G401 (cell line): Measurements from ENCODE around the gene NTRK2. TPM values are rescaled to one million over a fixed set of nuclear protein-coding genes. Genes with fewer than 3 reads are reported as not detected.
A peak's percentile ranks its signal among the peaks of the same experiment; 100 is the strongest.

Experiments
- DNase-seq: peaks from one replicate; pipeline ENCODE4 v3.0.0-alpha.2; 2015; ENCODE audit warnings: low spot score
- in situ Hi-C: cut with HindIII; loops from 2 replicates; pipeline ENCODE4 v1.10.0; 2016; ENCODE audit warnings: low sequenced_read_pairs, mixed read lengths
- total RNA-seq: library from RNA; depleted of rRNA; stranded (reverse); fragments of >200 nt; shearing (Covaris generic); gene quantifications from 2 replicates; pipeline ENCODE4 v1.2.3, GENCODE V29; 2014; rRNA removed

Gene NTRK2
- not detected in 2 replicates for total RNA-seq

DNA sequence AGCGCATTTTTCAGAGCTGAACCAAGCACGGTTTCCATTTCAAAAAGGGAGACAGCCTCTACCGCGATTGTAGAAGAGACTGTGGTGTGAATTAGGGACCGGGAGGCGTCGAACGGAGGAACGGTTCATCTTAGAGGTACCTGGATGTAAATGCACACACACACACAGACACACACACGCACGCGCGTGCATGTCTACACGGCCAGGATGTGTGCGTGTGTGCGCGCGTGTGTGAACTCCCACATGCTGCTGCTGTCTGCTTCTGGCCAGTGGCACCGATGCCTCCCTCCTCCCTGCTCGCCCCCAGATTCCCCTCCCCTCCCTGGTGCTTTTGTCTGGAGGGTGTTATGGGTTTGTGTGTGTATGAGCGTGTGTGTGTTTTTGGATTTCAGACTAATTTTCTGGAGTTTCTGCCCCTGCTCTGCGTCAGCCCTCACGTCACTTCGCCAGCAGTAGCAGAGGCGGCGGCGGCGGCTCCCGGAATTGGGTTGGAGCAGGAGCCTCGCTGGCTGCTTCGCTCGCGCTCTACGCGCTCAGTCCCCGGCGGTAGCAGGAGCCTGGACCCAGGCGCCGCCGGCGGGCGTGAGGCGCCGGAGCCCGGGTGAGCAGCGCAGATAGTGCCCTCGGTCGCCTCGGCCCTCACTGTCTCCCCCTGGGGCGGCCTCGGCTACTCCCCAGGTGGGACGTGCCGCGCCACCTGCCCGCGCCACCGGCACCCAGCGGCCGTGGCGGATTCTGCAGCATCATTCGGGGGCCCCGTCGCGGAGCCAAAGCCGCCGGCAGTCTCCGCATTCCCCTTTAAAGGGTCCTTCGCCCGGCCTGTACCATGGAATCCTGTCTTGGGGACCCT is at the start of gene NTRK2:
TSS of gene NTRK2 (plus strand) at position 442 of the 850 bp plus-strand sequence. CDS start 1,020 bp downstream, outside the sequence.
- peak; percentile 82 for DNase-seq
- in situ Hi-C loops: no loop called here

- in situ Hi-C loops: no loop called here
- no peak for DNase-seq
These were observed 49.2 kb upstream of the NTRK2 start for GRCh38 chr9:84620338-84620737.

- in situ Hi-C loops: no loop called here
- no peak for DNase-seq
These were observed 47.7 kb upstream of the NTRK2 start for GRCh38 chr9:84621811-84622210.

DNA sequence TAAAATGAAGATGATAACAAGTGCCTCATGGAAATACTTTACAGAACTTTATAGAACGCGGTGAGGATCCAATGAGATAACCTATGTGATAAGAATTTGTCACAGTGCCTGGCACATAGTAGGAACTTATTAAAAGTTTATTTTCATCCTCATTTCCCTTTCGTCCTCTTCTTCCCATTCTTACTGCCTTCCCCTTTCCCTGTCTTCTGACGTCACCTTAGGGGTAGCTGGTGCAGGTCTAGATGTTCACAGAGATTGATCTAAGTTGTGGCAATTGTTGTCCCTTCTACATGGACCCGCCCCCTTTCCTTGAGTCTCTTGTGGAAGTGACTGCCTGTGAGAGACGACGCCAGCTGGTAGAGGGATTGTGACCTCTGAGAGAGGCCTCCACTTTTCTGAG is 46.5 kb upstream of the NTRK2 start:
- DNase-seq: no peak

GRCh38 chr9:84636436-84636835 is 33.1 kb upstream of the NTRK2 start:
- in situ Hi-C loops: no loop called here
- DNase-seq: no peak

More for the DNA sequence above, 46.5 kb upstream of the NTRK2 start:
- in situ Hi-C loops: no loop called here

- in situ Hi-C loops: no loop called here
- DNase-seq: no peak
These were observed 26.9 kb upstream of the NTRK2 start for GRCh38 chr9:84642553-84643141.

- no peak for DNase-seq
- in situ Hi-C loops: no loop called here
These were observed 21.8 kb upstream of the NTRK2 start for GRCh38 chr9:84647699-84648098.

GRCh38 chr9:84652496-84653120 is 16.9 kb upstream of the NTRK2 start:
- in situ Hi-C loops: no loop called here
- DNase-seq: peak; percentile 65

DNA sequence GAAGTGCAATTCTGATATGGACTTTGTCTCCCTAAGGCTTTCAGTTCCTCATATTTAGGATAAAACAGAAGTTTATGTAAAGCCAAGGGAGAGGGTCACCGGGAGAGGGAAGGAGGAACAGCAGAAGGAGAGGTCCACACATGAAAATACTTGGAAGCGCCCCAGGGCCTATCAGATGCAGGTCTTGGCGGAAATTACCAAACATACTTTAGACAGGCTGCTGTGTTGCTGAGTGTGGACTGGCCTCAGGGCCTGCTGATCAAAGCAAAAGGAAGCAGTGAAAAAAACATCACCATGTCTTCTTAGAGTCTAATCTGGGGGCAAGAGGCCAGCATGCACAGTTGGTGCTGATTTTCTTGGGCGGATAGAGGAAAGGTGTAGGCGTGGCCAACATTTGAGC is 14.1 kb upstream of the NTRK2 start:
- in situ Hi-C loops: no loop called here
- DNase-seq: no peak

DNA sequence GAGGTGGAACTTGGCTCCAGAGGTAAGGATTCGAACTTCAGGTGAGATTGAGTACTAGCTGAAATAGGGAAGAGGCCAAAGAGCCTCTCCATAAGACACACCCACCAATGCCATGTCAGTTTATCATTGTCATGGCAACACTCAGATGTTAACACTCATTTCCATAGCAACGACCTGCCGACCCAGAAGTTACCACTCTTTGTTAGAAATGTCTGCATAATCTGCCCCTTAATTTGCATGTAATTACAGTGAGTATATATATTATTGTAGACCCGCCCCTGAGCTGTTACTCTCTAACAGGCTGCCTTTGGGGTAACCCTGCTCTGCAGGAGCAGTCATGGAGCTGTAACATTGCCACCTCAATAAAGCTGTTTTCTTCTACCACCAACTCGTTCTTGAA is 10.2 kb upstream of the NTRK2 start:
- in situ Hi-C loops: no loop called here
- no peak for DNase-seq

DNA sequence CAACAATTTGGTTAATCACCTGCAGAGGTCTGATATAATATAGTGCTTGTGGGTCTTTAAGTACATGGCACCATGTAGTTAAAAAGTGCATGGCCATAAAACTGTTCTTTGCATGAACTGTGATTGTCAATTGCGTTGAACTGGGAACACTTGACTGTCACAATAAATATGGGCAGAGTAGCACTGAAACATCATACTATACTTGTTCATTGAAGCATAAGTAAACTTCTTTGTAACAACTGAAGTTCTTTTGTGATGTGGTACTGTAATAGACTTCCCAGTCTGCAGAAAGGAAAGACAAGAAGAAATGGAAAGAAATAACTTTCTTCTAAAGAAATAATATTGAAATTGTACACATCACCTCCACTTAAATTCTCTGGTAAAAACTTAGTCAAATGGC is 9.8 kb upstream of the NTRK2 start:
- no peak for DNase-seq
- in situ Hi-C loops: no loop called here

- in situ Hi-C loops: no loop called here
- peak; percentile 70 for DNase-seq
These were observed 1.8 kb upstream of the NTRK2 start for GRCh38 chr9:84667571-84668195.

GRCh38 chr9:84668196-84669012 is 1.1 kb upstream of the NTRK2 start:
- DNase-seq: peak; percentile 85
- in situ Hi-C loops: no loop called here

- DNase-seq: no peak
- in situ Hi-C loops: no loop called here
These were observed 579 bp upstream of the NTRK2 start for GRCh38 chr9:84669013-84669287.

- in situ Hi-C loops: no loop called here
- DNase-seq: peak; percentile 83
These were observed 861 bp downstream of the NTRK2 start for GRCh38 chr9:84670138-84671041.

DNA sequence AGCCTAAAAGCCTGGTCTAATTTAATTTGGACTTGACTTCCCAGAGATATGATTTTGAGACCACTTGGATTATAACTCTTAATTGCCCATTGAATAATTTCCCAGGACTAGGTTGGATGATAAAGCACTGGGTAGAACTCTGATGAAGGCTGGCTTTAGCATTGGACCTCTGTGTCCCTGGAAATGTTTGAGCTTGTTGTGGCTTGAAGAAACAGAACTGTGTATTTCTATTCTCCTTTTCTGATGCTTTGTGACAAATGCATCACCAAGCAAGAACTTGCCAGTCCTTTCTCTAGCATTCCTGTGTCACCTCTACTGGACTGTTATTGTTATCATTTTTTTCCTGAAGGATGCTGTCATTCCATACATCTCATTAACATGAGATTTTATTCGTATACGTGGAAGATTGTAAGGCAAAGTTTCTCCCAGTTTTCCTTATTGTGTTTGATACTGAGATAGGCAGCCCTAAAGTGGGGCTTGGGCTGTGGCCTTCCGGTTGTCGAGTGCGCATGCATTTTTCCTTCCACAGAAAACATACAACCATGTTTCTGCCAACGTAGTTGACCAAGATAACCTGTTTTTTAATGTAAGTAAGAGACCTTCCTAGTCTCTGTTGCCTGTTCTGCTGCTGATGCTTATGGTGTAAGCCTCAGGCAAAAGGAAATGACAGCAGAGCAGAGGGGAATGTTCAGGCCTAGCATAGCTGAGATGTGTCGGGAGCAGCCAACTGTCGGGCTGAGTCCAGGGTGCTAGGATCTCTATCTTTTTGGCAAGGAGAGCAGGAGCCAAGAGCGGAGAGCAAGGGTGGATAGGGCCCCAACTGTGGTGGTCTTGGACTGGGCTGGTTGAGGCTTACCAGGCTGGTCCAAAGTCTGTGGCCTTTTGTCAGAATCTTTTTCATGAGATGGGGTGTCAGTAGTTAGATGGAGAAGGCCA is 2.3 kb downstream of the NTRK2 start:
- in situ Hi-C loops: no loop called here
- DNase-seq: peak; percentile 75

- in situ Hi-C loops: no loop called here
- peak; percentile 70 for DNase-seq
These were observed 4.3 kb downstream of the NTRK2 start for GRCh38 chr9:84673806-84674205.
